HG03108 (cell line): ENCODE data around the gene OXSR1.
"Not testable (repeated sequence)": the region's sequence is repeated elsewhere in the genome, so short reads cannot be mapped to it uniquely, and the experiment has no call there.

Experiments
- ATAC-seq: cut with Tn5 transposase; IDR thresholded peaks from one replicate; pipeline ENCODE4 v1.9.1; 2021; ENCODE audit warnings: moderate library complexity; ENCODE audit not compliant: unreplicated experiment

Gene OXSR1

GRCh38 chr3:38141173-38141951 is 24.0 kb upstream of the OXSR1 start:
- no peak for ATAC-seq

- ATAC-seq = no peak
Observed at GRCh38 chr3:38141952-38142273, 23.4 kb upstream of the OXSR1 start.

- ATAC-seq = no peak
Observed at GRCh38 chr3:38142959-38143358, 22.4 kb upstream of the OXSR1 start.

GRCh38 chr3:38143511-38143910 is 21.8 kb upstream of the OXSR1 start:
- no peak for ATAC-seq

- ATAC-seq = no peak
Observed at GRCh38 chr3:38146504-38146903, 18.8 kb upstream of the OXSR1 start.

GRCh38 chr3:38147421-38147820 is 17.9 kb upstream of the OXSR1 start:
- ATAC-seq = no peak

- no peak for ATAC-seq
Observed at GRCh38 chr3:38148311-38148882, 16.9 kb upstream of the OXSR1 start.

GRCh38 chr3:38149708-38150107 is 15.6 kb upstream of the OXSR1 start:
- no peak for ATAC-seq

GRCh38 chr3:38150780-38151528 is 14.4 kb upstream of the OXSR1 start:
- ATAC-seq = no peak

GRCh38 chr3:38151667-38152265 is 13.6 kb upstream of the OXSR1 start:
- no peak for ATAC-seq

- ATAC-seq = no peak
Observed at GRCh38 chr3:38152609-38153008, 12.7 kb upstream of the OXSR1 start.

- ATAC-seq = no peak
Observed at GRCh38 chr3:38153221-38153620, 12.1 kb upstream of the OXSR1 start.

- ATAC-seq = no peak
Observed at GRCh38 chr3:38154033-38154494, 11.3 kb upstream of the OXSR1 start.

- no peak for ATAC-seq
Observed at GRCh38 chr3:38154625-38155255, 10.6 kb upstream of the OXSR1 start.

- ATAC-seq = no peak
Observed at GRCh38 chr3:38155825-38156224, 9.5 kb upstream of the OXSR1 start.

- no peak for ATAC-seq
Observed at GRCh38 chr3:38157117-38157516, 8.2 kb upstream of the OXSR1 start.

- no peak for ATAC-seq
Observed at GRCh38 chr3:38157595-38157994, 7.7 kb upstream of the OXSR1 start.

- no peak for ATAC-seq
Observed at GRCh38 chr3:38158472-38158871, 6.9 kb upstream of the OXSR1 start.

- not testable (repeated sequence) for ATAC-seq
Observed at GRCh38 chr3:38160704-38161103, 4.6 kb upstream of the OXSR1 start.

GRCh38 chr3:38163117-38163840 is 2.1 kb upstream of the OXSR1 start:
- no peak for ATAC-seq
